GM19043 (cell line): Measurements from ENCODE around the gene ELOVL6.
"Not testable (repeated sequence)": the region's sequence is repeated elsewhere in the genome, so short reads cannot be mapped to it uniquely, and the experiment has no call there.

ENCODE experiments used
- ATAC-seq: cut with Tn5 transposase; IDR thresholded peaks from one replicate; pipeline ENCODE4 v1.9.1; 2021; ENCODE audit warnings: low read depth; ENCODE audit not compliant: unreplicated experiment

ELOVL6 gene

DNA sequence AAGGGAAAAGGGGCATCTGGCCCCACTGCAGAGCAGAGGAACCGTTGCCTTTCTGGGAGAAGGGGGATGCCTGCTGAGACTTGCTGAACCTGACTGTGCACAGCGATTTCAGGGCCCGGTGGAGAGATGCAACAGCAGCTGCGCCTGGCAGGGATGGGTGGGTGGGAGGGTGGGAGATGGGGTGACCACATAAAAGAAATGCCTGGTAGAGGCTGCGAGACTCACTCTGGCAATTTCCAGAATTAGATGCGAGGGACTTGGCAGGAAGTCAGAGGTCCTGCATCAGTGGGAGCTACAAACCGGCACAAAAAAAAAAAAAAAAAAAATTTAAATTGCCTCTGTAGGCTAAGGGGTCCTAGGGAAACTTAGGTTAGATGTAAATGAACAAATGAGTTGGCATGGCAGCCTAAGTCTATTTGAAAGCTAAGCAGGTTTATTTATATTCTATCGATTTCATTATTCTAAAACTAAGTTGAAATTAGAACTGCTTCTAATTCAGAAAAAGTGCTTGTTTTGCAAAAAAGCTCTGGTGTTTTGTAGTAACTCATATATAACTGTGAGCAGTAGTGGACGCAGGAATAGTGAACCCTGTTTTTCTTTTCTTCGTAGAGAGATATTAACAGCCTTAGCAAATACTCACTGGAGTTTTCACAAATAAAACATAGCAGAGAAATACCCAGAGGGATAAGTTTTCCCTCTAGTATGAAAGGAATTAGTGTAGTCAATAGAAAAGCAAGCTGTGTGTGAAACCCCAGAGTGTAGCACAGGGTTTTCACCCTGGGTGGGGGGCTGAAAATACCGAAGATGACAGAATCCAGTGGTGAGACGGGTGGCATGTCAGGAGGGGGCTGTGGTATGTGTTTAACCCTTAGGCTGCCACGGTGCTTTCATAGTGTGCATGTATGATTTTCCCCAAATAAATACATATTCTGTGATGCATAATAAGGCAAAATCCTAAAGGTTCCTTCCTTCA is 155.6 kb downstream of the ELOVL6 start:
- no peak for ATAC-seq

DNA sequence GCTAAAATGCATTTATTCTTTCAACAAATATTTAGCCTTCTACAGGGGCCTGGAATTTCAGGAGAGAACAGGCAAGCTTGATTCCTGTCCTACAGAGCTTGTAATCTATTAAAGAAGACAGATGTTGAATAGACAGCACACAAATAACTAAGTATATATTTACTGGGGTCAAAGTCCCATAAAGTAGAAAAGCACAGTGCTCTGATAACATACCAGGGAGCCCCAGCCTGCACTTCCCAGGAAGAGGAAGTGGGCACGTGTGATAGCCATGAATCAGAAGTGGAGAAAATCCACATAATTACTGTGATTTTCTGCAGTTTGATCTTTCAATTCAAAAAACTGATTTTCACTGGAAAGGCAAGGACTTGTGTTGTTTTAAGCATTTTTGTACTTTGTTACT is 156.7 kb downstream of the ELOVL6 start:
- ATAC-seq = no peak

DNA sequence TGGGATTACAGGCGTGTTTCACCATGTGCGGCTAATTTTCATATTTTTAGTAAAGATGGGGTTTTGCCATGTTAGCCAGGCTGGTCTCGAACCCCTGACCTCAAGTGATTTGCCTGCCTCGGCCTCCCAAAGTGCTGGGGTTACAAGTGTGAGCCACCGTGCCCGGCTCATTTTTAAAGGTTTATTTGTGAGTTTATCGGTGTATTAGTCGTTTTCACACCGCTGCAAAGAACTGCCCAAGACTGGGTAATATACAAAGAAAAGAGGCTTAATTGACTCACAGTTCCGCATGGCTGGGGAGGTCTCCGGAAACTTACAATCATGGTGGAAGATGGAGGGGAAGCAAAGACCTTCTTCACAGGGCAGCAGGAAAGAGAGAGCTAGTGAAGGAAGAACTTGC is 159.3 kb downstream of the ELOVL6 start:
- not testable (repeated sequence) for ATAC-seq

DNA sequence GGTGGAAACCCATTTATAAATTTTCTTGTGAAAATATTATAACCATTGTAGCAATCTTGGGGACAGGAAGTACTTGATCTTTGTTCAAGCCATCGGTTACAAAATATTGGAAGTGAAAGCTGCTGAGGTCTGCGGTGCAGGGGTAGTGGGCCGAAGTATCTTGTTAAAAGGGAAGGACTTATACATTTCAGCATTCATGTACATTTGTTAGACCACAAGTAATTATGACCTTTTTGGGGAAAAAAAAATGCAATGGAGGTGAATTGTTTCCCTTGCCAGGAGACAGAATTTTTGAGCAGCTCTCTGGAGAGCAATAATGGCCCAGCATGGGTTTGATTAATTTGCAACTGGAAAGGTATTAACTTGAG is 164.4 kb downstream of the ELOVL6 start:
- ATAC-seq = peak; percentile 97

DNA sequence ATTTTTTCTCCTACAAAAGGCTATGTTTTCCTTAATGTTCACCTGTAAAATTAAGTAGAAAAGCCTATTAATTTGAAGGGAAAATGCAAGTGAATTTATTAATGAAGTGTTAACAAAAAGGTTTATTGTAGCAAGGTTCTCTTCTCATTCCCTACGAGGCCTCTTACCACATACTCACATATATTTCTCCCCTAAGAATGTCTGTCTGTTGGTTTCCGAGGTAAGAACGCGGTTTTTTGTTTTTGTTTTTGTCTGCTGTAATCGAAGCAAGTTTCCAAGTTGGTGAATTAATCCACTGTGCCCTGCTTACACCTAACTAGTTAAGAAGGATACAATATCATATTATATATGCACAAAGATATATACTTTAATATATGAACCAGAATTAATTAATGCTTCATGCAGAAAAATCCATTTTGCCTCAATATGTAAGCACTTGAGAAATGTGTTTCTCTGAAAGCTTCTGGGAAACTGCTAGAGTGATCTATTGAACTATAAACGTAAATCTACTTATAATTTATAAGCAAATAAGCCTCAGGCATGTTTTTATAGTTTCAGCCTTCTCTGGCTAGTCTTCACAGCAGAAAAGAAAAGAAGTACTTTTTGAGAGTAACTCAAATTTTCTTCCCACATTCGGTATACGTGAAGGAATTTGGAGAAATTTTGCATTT is 164.9 kb downstream of the ELOVL6 start:
- no peak for ATAC-seq

DNA sequence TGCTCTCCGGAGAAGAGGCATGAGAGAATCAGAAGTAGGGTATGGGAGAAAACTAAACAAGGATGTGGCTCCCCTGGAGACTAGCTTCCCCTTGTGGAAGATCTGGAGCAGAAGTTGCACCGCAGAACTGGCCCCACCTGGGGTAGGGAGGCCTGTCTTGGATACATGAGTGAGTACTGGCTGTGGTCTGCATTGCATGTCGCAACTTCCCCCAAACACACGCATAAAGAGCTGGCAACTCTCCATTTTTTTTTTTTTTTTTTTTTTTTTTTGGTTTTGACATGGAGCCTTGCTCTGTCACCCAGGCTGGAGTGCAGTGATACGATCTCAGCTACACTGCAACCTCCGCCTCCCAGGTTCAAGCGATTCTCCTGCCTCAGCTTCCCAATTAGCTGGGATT is 165.8 kb downstream of the ELOVL6 start:
- no peak for ATAC-seq

DNA sequence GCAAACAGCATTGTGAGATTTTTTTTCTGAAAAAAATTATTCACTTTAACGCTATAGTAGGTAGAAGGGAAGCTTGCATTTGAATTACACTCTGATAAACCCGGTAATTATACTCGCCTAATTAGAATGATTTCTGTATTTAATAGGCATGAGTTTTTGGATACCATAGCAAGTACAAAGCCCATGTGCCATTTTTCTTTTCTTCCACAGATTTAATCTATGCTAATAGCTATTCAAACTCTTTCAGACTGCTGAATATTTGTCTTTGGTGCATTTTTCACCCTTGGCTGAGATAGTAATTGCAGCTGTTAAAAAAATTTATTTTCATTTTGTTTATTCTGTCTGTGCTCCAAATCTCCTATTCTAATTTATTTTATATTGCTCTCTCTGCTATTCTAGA is 172.7 kb downstream of the ELOVL6 start:
- ATAC-seq = no peak

DNA sequence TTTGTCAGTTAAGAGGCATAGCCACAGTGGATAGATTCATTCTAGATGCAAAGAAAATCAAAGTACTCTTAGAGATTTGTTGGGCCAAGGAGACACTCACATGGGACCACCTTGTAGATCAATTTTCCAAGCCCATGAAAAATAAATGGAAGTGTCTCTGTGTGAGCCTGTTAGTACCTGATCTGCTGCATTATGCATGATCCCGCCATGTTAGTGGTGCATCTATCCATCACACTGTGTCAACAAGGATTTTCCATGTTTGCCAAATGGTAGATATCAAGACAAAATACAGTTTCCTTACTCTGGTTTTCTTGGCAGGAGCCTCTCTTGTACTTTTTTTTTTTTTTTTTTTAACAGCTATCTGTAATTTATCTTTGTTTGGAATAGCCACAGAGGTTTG is 173.4 kb downstream of the ELOVL6 start:
- no peak for ATAC-seq

DNA sequence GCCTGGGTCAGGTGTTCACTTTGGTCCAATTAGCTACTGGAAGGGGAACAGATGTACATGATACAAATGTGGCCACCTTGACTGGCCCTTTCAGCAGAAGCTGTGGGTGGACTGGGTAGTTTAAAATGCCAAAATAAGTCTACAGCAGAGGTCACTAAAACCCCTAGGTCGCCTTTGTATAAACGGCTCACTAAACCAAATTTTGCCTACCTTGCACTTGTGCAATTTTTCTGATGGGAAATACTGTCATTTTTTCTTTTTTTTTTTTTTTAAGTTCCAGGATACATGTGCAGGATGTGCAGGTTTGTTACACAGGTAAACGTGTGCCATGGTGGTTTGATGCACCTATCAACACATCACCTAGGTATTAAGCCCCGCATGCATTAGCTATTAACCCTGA is 176.0 kb downstream of the ELOVL6 start:
- ATAC-seq = no peak

DNA sequence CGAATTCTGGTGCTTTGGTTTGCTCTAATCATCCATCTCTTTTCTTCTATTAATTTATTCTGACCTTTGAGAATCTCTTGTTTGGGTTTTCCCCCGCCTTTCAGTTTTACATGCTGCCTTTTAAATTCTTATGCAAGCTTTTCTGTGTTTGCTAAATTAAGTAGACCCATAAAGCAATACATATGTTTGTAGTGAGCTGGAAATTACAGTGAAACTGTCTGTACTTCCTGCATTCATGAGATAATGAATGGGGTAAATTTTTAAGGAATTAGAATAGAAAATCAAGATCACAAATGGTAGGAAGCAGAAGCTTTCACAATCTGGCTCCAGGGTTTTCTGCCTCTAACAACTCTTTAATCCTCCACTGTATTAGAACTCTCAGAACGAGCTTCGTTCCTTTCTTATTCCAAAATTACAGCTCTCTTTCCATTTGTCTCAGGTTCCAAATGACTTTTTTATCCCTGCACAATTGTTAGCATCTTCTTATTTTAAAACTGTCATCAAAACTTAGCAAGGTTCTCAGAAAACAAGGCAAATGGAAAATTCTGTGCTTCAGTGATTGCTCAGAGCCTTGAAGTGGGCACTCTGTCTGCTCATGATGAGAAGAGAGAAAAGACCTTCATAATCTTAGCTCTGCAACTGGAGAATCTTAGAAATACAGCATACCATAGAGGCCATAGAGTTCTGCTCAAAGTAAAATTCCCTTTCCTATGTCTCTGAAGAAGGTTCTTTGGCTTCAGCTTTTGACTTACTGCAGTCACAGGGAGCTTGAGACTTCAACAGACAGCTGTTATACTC is 177.6 kb downstream of the ELOVL6 start:
- no peak for ATAC-seq

DNA sequence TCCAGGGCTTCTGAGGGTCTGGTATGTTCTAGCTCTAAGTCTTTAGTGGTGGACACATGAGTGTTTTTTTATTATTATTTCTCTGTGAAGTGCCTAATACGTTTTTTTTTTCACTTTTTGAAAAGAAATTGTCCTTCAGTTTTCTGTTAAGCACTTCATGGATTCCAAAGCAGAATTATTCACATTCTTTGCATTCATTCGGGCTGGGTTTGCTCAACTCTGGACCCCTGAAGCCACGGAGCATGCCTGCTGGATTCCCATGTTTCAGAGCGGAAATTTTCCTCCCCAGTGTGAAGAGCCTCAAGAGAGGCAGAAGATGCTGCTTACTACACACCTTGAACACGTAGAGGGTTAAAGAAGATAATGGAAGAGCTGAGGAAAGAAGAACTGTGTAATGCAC is 178.3 kb downstream of the ELOVL6 start:
- ATAC-seq = no peak

DNA sequence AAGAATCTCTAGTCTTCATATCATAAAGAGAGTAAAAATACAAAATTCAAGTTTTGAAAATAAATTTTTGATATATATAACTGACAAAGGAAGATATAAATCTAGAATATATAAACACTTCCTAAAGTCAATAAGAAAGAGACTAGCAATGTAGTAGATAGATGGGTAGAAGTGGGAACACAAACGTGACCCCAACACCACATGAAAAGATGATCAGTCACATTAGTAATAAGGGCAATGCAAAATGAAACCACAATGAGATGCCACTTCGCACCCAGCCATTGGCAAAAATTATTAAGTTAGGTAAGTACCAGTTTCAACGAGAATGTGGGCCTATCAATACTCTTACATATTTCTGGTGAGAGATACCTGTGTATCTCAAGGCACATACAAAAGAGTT is 179.3 kb downstream of the ELOVL6 start:
- ATAC-seq = no peak

DNA sequence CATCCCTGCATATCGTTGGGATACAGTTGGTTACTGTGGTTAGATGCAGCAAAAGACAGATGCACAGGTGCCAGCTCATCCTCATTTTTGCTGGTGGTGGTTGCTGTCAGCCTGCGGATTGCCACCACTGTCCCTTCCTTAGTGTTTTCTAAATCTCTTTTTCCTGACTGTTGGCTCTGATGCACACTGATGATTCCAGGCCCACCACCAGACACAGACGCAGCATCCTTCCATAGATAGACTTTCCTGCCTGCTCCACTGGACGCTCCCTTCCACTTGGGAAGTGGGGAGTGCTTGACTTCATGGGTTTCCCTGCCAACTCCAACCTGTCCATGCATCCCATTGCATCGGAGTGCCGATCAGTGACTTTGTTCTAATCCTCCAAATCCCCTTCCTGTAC is 184.2 kb downstream of the ELOVL6 start:
- no peak for ATAC-seq

DNA sequence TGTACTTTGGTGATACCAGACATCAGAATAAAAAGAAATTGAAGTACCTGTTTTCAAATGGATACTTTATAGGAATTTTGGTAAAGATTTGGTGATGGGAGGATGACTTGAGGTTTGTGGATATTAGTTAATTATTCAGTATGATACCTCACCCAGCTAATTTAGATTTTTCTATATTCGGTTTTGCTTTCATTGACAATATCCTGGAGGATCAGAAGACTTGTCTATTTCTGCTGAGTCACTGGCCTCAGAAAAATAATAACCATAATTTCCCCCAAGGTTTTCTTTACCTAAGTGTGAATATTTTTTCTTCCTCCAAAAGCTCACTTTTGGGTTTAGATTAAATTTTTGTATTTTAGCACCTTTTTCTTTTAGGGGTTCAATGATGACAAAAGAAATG is 185.5 kb downstream of the ELOVL6 start:
- ATAC-seq = no peak

DNA sequence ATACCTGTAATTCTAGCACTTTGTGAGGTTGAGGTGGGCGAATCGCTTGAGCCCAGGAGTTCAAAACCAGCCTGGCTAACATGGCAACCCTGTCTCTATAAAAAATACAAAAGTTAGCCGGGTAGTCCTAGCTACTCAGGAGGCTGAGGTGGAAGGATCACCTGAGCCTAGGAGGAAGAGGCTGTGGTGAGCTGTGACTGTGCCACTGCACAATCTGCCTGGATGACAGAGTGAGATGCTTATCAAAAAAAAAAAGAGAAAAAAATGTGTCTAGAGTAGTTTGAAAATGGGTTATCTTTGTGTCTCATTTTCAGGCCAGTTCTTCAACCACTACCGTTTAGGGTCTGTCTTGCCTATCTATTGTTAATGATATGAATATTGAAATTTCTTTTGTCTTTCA is 187.6 kb downstream of the ELOVL6 start:
- no peak for ATAC-seq

DNA sequence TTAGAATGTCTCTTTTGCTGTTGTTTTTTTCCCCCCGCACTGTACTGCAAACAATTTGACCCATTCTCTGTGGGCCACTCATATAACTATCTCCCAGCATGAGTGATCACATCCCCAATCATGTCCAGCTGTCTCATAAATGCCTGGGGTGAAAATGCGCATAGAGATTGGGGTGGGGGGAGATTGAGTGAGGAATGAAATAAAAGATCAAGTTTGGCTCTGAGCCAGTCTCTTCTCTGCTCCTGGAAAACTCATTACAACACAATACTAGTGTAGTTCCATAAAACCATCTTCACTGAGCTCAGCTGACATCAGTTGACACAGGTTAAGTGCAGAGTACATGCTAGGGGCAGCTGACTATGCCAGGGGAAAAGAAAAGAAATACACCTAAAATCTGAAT is 188.9 kb downstream of the ELOVL6 start:
- no peak for ATAC-seq

DNA sequence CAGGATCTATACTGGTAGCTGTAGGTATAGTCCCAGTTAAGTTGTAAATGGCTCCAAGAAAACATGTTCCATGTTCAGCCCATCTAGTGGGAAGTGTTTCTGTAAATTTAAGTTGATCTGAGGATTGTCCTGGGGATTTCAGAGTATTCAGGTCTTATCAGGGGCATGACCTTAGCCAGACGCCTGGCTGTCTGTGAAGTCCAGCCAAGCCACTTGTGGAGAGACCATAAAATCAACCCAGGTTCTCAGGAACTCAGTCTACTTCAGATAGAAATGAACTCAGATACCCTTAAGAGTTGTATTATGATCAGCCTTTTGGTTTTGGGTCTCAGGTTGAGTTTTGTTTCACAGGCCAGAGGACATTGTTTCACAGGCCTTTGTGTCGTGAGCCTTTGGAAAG is 189.9 kb downstream of the ELOVL6 start:
- no peak for ATAC-seq

DNA sequence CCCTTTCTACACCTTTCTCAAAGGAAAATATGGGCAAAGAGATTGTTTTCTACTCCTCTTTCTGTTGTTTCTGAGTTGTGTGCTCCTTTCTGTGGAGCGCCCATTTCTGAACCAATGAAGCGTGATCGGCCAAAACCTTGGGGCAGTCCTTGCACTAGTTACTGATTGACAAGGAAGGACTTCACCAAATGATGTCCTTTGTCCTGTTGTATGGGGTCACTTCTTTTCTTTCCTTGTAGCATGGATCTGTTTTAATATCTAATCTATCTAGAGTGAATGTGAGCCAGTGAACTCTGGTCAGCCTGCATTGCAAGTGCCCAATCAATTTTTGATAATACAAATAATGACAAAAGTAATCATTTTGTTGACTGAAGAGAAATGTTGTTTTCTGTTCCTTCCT is 191.2 kb downstream of the ELOVL6 start:
- no peak for ATAC-seq

DNA sequence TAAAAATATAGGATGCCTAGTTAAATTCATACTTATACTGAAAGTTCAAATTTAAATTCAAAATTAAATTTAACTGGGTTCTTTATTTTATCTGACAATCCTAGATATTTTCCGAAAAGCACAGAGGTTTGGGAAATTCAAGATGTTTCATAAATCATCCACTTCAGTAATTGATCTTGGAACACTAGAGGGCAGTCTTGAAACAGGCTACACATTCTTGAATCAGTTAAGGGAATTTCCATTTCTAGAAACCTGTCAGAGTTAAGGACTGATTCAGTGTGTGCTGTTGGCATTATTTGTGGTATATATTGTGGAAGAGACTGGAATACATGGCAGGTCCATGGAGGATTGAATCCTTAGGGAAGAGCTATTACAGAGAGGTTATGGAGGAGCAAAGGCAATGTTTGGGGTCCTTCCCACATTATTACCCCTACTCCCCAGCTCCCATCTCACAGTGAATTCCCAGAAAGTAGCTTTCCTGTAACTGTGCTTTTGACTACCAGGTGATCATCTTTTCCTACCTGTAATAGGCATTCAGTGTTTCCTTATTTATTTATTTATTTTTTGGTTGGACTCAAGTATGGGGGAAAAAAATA is 192.9 kb downstream of the ELOVL6 start:
- peak; percentile 75 for ATAC-seq

DNA sequence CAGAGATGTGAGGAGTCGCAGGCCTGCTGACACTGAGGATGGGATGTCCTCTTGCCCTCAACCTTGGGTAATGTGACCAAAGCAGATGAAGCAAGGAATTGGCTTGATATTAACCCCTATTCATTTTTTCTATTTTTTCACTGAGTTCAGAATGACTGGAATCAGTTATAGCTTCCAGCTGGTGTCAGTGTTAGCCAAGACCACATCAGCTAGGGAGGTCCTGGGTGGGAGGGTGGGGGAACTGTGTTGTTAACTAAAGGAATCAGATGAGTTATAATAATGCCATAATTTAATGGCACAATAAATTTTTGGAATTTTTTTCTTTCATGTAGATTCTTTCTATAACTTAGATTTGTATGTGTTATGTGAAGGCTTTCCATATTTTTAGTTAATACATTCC is 193.9 kb downstream of the ELOVL6 start:
- ATAC-seq = no peak
